Left renal cortex interstitium (tissue), 4 donors: ENCODE data around the gene SLX9. TPM values are rescaled to one million over a fixed set of nuclear protein-coding genes. Genes with fewer than 3 reads are reported as not detected.
"Not testable (repeated sequence)": the region's sequence is repeated elsewhere in the genome, so short reads cannot be mapped to it uniquely, and the experiment has no call there.

ENCODE experiments used
- DNase-seq, 4 donors: peaks; one replicate each; pipeline ENCODE4 v3.0.0-alpha.2; 2013; ENCODE audit warnings: low read depth in 4 of 4, low spot score in 2 of 4, missing footprints in 1 of 4
- polyA plus RNA-seq, 4 donors: library from polyadenylated mRNA; unstranded; fragments of 120-200 nt; gene quantifications; one replicate each; pipeline ENCODE4 v1.2.1, GENCODE V29; 2013; ENCODE audit not compliant: insufficient read length in 4 of 4

Gene SLX9
- polyA plus RNA-seq, 4 donors: 14.4 to 28.3 (median 22.8) TPM

DNA sequence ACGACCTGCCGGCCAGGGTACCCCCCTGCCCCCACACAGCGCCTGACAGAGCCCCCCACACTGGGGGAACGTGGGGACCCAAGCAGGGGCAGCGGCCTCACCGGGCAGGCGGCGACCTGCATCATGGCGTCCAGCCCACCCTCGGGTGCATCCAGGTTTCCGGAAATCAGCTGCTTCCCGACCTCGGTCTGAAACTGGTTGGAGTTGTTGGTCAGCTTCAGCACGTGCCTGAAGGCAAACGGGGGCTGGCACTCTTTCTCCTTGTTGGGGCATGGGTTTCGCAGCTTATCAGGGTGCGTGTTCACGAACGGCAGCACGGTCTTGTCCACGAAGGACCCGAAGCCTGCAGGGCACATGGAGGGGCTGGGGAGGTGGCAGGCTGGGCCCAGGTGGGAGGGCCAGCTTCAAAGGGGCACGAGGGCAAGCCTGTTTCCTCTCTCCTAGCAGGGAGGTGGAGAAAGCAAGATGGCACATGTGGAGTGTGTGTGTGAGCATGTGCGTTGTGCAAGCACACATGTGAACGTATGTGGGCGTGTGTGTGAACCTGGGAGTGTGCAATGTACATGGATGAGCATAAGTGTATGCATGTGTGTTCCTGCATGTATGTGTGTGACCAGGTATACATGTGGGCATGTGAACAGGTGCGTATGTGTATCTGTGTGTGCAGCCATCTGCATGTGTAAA, 38.3 kb upstream of the SLX9 start:
- DNase-seq: no peak

DNA sequence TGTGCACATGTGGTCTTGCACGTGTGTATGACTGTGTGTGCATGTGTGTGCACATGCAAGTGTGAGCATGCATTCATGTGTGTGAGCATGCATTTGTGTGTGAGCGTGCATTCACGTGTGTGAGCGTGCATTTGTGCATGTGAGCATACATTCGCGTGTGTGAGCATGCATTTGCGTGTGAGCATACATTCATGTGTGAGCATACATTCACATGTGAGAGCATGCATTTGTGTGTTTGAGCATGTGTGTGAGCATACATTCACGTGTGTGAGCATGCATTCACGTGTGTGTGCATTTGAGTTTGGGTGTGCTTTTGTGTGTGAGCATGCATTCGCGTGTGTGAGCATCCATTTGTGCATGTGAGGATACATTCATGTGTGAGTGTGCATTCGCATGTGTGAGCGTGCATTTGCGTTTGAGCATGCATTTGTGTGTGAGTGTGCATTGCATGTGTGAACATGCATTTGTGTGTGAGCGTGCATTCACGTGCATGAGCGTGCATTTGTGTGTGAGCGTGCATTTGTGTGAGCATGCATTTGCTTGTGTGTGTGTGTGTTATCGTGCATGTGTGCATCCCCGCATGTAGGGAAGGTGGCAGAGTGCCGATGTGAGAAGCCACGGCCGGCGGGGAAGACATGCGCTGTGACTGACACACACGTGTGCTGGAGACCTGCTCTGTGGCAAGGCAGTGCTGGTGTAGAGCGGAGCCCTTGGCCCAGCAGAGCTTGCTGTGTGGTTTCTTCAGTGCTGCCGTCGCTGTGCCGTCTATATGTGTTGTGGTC, 37.4 kb upstream of the SLX9 start:
- DNase-seq: no peak

GRCh38 chr21:44903050-44903685, 36.7 kb upstream of the SLX9 start:
- DNase-seq: no peak

DNA sequence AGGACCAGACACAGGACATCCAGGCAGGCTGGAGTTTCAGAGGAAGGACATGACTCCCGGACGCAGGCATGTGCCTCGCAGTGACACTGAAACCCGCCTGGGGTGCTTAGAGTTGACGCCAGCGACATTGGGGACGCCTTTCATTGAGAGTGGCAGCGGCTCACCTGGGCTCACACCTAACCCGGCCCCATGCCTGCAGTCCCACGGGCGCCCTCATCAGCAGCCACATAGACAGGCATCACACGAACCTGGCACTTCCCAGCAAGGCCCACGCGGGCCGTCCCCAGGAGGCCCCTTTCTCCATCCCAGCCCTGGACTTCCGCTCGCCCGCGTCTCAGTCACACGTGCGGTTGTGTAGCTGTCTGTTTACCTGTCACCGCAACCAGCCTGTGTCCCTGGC, 36.1 kb upstream of the SLX9 start:
- no peak for DNase-seq

DNA sequence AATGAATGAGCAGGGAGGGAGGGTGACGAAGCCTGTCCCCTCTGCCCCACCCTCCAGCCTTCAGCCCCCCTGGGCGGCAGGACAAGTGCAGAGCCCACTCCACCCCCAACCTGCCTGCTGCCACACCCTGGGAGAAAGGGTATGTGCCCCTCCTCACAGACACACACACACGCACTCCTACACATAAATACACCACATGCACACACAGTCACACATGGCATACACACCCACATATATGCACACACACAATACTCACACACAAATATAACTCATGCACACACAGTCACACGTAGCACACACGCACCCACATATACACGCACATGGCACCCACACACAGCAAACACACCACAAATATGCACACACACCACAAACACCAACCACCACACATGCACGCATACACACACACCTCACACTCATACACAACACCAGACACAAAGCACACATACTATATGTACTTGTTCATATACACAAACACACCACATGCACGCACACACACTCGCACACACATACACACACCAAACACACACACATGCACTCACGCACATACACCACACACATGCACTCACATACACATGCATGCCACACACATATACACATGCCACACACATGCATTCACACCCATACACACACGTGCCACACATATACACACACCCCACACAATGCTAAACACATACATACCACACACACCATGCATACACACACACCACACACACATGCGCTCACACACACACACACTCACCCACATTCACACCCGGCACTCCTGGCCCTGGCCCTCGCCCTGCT, 35.5 kb upstream of the SLX9 start:
- DNase-seq: no peak

GRCh38 chr21:44905016-44905727, 34.7 kb upstream of the SLX9 start:
- no peak for DNase-seq

DNA sequence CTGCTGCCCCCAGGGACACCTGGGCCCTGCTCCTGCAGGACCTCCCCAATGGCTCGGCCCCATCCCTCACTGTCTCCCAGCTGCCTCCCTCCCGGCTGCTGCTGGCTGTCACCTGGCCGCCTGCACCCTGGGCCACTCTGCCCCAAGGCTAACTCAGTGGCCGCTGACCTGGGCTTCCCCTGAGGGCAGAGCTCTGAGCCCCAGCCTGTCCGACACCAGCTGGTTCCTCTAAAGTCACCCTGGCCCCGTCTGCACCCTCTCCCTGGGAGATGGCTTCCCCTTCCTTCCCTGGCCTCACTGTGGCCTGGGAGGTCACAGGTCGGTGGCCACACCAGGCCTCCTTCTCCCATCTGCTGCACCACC, 34.1 kb upstream of the SLX9 start:
- no peak for DNase-seq

DNA sequence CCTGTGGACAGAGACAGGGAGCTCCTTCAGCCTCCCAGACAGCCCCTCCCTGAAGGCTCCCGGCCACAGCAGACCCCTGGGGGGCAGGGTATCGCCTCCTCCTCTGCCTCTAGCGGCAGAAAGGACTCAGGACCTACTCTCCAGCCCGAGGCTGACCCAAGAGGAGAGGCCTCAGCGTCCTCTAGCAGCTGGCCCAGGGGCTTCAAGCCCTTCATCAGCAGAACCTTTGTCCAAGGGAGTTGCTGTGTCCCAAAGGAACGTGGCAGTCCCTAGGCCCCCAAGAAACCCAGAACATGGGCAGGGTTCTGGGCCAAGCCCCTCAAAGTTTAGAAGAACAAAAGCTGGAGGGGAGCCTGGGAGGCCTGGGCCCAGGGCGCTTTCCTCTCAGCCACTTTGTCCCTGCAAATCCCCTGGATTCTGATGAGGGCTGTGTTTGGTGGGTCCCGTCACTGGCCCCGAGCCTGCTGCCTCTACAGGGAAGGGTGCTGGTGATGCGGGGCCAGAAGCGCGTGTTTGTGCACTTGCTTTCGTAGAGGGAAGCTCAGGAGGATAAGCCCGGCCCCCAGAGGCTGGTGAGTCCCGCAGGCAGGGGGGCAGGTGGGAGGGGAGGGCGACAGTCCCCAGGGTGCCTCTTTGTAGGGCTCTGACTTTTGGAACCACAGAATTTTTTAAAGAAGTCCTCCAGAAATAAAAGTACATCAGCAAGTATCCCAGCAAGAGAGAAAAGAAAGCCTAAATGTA, 32.4 kb upstream of the SLX9 start:
- no peak for DNase-seq

DNA sequence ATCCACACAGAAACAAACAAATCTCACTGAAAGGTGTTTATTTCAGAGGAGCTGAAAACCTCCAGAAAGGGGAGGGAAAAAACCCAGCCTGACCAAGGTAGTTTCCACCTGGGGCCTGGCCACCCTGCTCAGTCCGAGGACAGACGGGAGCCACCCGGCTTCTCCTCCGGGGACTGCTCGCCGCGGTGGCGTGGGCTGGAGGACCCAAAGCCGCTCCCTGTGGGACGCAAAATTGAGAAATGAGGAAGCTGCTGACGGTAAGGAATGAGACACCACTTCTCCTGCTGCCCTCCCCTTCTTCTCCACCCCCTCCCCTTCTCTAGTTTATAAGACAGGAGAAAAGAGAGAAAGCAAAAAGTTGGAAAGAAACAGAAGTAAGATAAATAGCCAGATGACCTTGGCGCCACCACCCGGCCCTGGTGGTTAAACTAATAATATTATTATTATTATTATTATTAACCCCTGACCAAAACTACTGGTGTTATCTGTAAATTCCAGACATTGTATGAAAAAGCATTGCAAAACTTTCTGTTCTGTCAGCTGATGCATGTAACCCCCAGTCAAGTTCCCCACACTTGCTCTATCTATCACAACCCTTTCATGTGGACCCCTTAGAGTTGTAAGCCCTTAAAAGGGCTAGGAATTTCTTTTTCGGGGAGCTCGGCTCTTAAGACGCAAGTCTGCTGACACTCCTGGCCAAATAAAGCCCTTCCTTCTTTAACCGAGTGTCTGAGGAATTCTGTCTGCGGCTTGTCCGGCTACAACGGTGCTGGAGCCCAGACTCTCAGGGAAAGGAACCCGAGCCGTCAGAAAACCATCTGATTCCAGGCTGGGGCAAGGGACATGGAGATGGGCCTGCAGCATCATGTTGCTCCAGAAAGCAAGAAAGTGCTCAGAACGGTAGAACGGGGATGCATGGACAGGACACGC, 31.6 kb upstream of the SLX9 start:
- no peak for DNase-seq

DNA sequence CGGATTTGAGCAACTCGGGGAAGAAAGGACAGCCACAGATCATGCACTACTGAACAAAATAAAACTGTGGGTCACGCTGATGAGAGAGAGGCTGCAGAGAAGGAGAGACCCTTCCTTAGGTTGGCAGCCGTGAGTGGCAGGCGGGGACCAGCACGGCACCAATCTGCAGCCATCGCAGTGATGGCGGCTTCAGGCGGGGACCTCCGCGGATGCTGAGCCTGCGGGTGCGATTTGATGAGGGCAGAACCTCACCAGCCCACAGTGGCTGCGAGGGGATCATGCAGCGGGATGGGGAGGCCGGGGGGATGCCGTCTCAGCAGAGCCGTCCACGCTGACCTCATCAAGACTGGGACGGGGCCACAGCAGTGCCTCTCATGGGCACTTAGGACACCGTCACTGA, 30.9 kb upstream of the SLX9 start:
- no peak for DNase-seq

GRCh38 chr21:44909719-44910118, 30.1 kb upstream of the SLX9 start:
- no peak for DNase-seq

- no peak for DNase-seq
Measured at GRCh38 chr21:44910229-44911067, 29.4 kb upstream of the SLX9 start.

DNA sequence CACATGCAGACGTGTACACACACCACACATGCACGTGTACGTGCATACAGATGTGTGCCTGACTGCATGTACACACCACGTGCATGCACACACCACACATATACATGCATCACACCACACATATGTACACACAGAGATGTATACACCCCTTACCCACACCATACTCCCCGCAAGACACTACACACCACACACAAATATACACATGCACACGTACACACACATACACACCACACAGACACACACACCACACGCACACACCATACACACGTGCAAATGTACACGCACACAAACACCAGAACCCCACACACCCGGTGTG, 28.8 kb upstream of the SLX9 start:
- no peak for DNase-seq

GRCh38 chr21:44911384-44912157, 28.3 kb upstream of the SLX9 start:
- DNase-seq: no peak

GRCh38 chr21:44912158-44912473, 27.7 kb upstream of the SLX9 start:
- DNase-seq: no peak

DNA sequence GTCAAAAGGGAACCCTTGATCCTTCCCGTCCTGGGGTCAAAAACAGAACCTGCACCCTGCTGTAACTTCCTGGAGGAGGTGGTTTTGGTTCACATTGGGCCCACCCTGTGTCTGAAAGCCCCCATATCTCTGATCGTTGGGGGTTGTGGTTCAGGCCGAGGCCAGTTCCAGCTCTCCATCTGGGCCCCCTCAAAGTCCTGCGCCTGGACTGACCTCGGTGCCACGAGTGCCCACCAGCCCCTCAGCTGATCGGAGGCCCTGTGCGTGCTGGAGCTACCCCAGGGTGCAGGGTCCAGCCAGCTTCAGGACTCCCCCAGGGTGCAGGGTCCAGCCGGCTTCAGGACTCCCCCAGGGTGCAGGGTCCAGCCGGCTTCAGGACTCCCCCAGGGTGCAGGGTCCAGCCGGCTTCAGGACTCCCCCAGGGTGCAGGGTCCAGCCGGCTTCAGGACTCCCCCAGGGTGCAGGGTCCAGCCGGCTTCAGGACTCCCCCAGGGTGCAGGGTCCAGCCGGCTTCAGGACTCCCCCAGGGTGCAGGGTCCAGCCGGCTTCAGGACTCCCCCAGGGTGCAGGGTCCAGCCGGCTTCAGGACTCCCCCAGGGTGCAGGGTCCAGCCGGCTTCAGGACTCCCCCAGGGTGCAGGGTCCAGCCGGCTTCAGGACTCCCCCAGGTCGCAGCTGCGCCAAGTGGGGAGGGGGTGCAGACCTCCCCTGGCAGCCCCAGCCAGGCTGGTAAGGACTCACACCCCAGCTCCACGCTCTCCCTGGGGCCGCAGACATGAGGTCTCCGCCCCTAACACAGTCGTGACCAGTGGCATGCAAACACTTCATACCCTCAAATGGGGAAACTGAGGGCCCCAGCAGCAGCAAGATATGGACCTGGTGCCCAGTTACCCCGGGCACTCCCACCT, 27.1 kb upstream of the SLX9 start:
- not testable (repeated sequence) for DNase-seq
